ENCODE data around the gene TRIM71.

DNA sequence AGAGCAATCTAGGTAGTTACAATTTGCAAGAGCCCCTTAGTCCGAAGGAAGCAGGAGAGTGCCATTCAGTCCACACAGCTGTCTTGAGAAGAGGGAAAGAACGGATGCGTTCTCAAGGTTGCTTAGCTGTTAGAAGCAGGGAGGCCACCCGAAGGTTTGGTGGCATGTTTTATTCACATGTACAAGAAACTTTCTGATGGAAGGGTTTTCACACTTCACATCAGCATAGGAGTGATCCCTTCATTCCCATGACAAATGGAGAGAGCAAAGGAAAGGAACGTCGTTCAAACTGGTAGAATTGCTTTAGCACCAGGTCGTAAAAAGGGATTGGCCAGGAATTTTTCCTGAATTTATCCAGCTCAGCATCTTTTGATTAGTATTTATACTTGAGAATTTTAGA, 53.5 kb downstream of the TRIM71 start:
- TF ChIP-seq, protein P1, sequence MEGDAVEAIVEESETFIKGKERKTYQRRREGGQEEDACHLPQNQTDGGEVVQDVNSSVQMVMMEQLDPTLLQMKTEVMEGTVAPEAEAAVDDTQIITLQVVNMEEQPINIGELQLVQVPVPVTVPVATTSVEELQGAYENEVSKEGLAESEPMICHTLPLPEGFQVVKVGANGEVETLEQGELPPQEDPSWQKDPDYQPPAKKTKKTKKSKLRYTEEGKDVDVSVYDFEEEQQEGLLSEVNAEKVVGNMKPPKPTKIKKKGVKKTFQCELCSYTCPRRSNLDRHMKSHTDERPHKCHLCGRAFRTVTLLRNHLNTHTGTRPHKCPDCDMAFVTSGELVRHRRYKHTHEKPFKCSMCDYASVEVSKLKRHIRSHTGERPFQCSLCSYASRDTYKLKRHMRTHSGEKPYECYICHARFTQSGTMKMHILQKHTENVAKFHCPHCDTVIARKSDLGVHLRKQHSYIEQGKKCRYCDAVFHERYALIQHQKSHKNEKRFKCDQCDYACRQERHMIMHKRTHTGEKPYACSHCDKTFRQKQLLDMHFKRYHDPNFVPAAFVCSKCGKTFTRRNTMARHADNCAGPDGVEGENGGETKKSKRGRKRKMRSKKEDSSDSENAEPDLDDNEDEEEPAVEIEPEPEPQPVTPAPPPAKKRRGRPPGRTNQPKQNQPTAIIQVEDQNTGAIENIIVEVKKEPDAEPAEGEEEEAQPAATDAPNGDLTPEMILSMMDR (IDR thresholded peaks at IDR 0.05; ENCODE audit: poor library complexity) = no peak
- TF ChIP-seq EZH2 (IDR thresholded peaks at IDR 0.05; ENCODE audit: borderline replicate concordance) (no peak), EZH2phosphoT487 (IDR thresholded peaks at IDR 0.05; ENCODE audit: low read depth, severe bottlenecking, unreplicated experiment) (no peak)
